PC-9 (cell line): ENCODE measurements around the gene STRADA. TPM values are rescaled to one million over a fixed set of nuclear protein-coding genes. Genes with fewer than 3 reads are reported as not detected.

Source experiments
- BruUV-seq: library from RNA; stranded (reverse); fragments of 400-500 nt; replicated peaks from 2 replicates; lab custom pipeline; 2021; lab: Mats Ljungman, UMichigan
- CTCF ChIA-PET: fragments of 300-600 bp; sonication (Branson Sonifier 250); formaldehyde crosslinking; loops from one replicate; lab custom pipeline; 2022; ENCODE audit warnings: antibody characterized with exemption; lab: Charles Lee
- POLR2A ChIA-PET: fragments of 300-600 bp; sonication (Branson Sonifier 250); formaldehyde crosslinking; loops from one replicate; lab custom pipeline; 2022; ENCODE audit warnings: antibody characterized with exemption; ENCODE audit not compliant: unreplicated experiment; lab: Charles Lee
- DNase-seq, 2 experiments: peaks; one replicate each; pipeline versions ENCODE4 v3.0.0 to v3.0.0-alpha.2; 2015 to 2022; ENCODE audit warnings: mixed read lengths in 1 of 2
- H2AFZ ChIP-seq: fragments of 200-600 bp; sonication (generic); 2 replicates; pipeline ENCODE4 v1.8.1; 2017; ENCODE audit warnings: antibody characterized with exemption
- H3F3A ChIP-seq: fragments of 200-600 bp; sonication (generic); 2 replicates; pipeline ENCODE4 v1.8.1; 2017; ENCODE audit warnings: antibody characterized with exemption, mild to moderate bottlenecking, low read depth; ENCODE audit not compliant: insufficient read depth
- H3K27ac ChIP-seq: fragments of 200-600 bp; sonication (generic); 2 replicates; pipeline ENCODE4 v1.6.1; 2016; ENCODE audit warnings: mixed run types
- H3K27me3 ChIP-seq: fragments of 200-600 bp; sonication (generic); 2 replicates; pipeline ENCODE4 v1.6.1; 2016; ENCODE audit warnings: low read depth, mixed run types; ENCODE audit not compliant: insufficient read depth
- H3K36me3 ChIP-seq: fragments of 200-600 bp; sonication (generic); 2 replicates; pipeline ENCODE4 v1.6.1; 2016; ENCODE audit warnings: low read depth, mixed run types
- H3K4me1 ChIP-seq: fragments of 200-600 bp; sonication (generic); replicated peaks from 2 replicates; pipeline ENCODE4 v1.6.1; 2016; ENCODE audit warnings: mixed run types; ENCODE audit not compliant: insufficient read depth
- H3K4me2 ChIP-seq: fragments of 200-600 bp; sonication (generic); 2 replicates; pipeline ENCODE4 v1.6.1; 2017; ENCODE audit warnings: mixed run types
- H3K4me3 ChIP-seq: fragments of 200-600 bp; sonication (generic); 2 replicates; pipeline ENCODE4 v1.6.1; 2016; ENCODE audit warnings: mixed run types
- H3K79me2 ChIP-seq: fragments of 200-600 bp; sonication (generic); 2 replicates; pipeline ENCODE4 v1.6.1; 2017; ENCODE audit warnings: low read depth, mixed run types
- H3K9me2 ChIP-seq: fragments of 200-600 bp; sonication (generic); 2 replicates; pipeline ENCODE4 v1.8.1; 2017; ENCODE audit warnings: mild to moderate bottlenecking; ENCODE audit not compliant: insufficient read depth
- H3K9me3 ChIP-seq: fragments of 200-600 bp; sonication (generic); 2 replicates; pipeline ENCODE4 v1.8.1; 2016; ENCODE audit warnings: low read depth; ENCODE audit not compliant: insufficient read depth
- H4K20me1 ChIP-seq: fragments of 200-600 bp; sonication (generic); 2 replicates; pipeline ENCODE4 v1.8.1; 2017; ENCODE audit not compliant: insufficient read depth
- CTCF ChIP-seq: fragments of 200-600 bp; sonication (generic); conservative IDR thresholded peaks from 2 replicates; pipeline ENCODE4 v1.6.1; 2017; ENCODE audit warnings: mixed run types, antibody characterized with exemption, mild to moderate bottlenecking, moderate library complexity
- EZH2 ChIP-seq: fragments of 200-600 bp; sonication (generic); IDR thresholded peaks from 2 replicates; pipeline ENCODE4 v1.8.0; 2017; ENCODE audit warnings: antibody characterized with exemption, low read depth
- intact Hi-C: fragments of 100-400 bp; cut with micrococcal nuclease; formaldehyde crosslinking; loops from one replicate; pipeline ENCODE4 v1.10.0; 2022; ENCODE audit not compliant: unreplicated experiment
- total RNA-seq: library from RNA; stranded (reverse); gene quantifications from 2 replicates; pipeline ENCODE4 v1.2.3, GENCODE V29; 2021

The STRADA gene
- total RNA-seq, 1 experiment from 2014 or later, result 28.8 TPM

GRCh38 chr17:63686138-63686685 is 55.4 kb downstream of the STRADA start:
- DNase-seq, result no peak
- no peak overlapping the region for H3K4me3 ChIP-seq
- H4K20me1 ChIP-seq, result no peaks in the 10 kb centered on the region
- no peak overlapping the region for H3K27ac ChIP-seq
- no peak overlapping the region for H2AFZ ChIP-seq
- no peaks in the 10 kb centered on the region for H3K27me3 ChIP-seq
- TF ChIP-seq CTCF (no peak), EZH2 (no peak)
- no peaks in the 10 kb centered on the region for H3K9me3 ChIP-seq
- intact Hi-C loops, result no loop called here
- no peaks in the 10 kb centered on the region for H3K36me3 ChIP-seq
- CTCF ChIA-PET, result no interaction called here
- BruUV-seq, result no TSS peak
- POLR2A ChIA-PET, result no interaction called here
- no peaks in the 10 kb centered on the region for H3F3A ChIP-seq
- no peak overlapping the region for H3K4me2 ChIP-seq
- H3K4me1 ChIP-seq, result no peaks in the 10 kb centered on the region
- H3K79me2 ChIP-seq, result no peaks in the 10 kb centered on the region
- H3K9me2 ChIP-seq, result no peaks in the 10 kb centered on the region

GRCh38 chr17:63685578-63685977 is 56.0 kb downstream of the STRADA start:
- Histone ChIP-seq H3F3A (no peaks in the 10 kb centered on the region), H4K20me1 (no peaks in the 10 kb centered on the region), H3K4me2 (no peak overlapping the region), H3K36me3 (no peaks in the 10 kb centered on the region), H3K79me2 (no peaks in the 10 kb centered on the region), H3K27me3 (no peaks in the 10 kb centered on the region), H3K4me1 (no peaks in the 10 kb centered on the region), H3K4me3 (no peak overlapping the region), H2AFZ (no peak overlapping the region), H3K27ac (no peak overlapping the region), H3K9me3 (no peaks in the 10 kb centered on the region), H3K9me2 (no peaks in the 10 kb centered on the region)
- intact Hi-C loops, result no loop called here
- POLR2A ChIA-PET, result no interaction called here
- no TSS peak for BruUV-seq
- CTCF ChIA-PET, result no interaction called here
- no peak for DNase-seq
- no peak for TF ChIP-seq EZH2
- TF ChIP-seq CTCF, result no peak

GRCh38 chr17:63685041-63685440 is 56.6 kb downstream of the STRADA start:
- Histone ChIP-seq H2AFZ (no peak overlapping the region), H3K4me3 (no peak overlapping the region), H3K27me3 (no peaks in the 10 kb centered on the region), H3K9me2 (no peaks in the 10 kb centered on the region), H3K36me3 (no peaks in the 10 kb centered on the region), H3K4me2 (no peak overlapping the region), H3K4me1 (no peaks in the 10 kb centered on the region), H3K9me3 (no peaks in the 10 kb centered on the region), H3K27ac (no peak overlapping the region), H3K79me2 (no peaks in the 10 kb centered on the region), H4K20me1 (no peaks in the 10 kb centered on the region), H3F3A (no peaks in the 10 kb centered on the region)
- no peak for DNase-seq
- CTCF ChIA-PET, result no interaction called here
- intact Hi-C loops, result no loop called here
- TF ChIP-seq CTCF (no peak), EZH2 (no peak)
- BruUV-seq, result no TSS peak
- POLR2A ChIA-PET, result no interaction called here
